ENCODE data around the gene GNB5.
A peak's percentile ranks its signal among the peaks of the same experiment; 100 is the strongest.
"Not testable (repeated sequence)": the region's sequence is repeated elsewhere in the genome, so short reads cannot be mapped to it uniquely, and the experiment has no call there.

GNB5 gene

DNA sequence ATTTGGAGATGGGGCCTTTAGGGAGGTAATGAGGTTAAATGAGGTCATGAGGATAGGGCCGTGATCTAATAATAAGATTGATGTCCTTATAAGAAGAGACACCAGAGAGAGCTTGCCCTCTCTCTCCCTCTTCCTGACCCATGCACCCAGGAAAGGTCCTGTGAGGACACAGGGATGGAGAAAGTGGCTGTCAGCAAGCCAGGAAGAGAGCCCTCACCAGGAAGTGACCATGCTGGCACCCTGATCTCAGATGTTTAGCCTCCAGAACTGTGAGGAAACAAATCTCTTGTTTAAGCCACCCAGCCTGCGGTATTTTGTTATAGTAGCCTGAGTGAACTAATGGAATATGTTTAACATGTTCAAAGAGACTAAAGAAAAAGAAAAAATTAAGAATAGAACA, 15.3 kb upstream of the GNB5 start:
- no peak for DNase-seq

GRCh38 chr15:52204657-52205056, 13.5 kb upstream of the GNB5 start:
- DNase-seq, result no peak

- no peak for DNase-seq
These were observed 9.7 kb upstream of the GNB5 start for GRCh38 chr15:52200831-52201365.

DNA sequence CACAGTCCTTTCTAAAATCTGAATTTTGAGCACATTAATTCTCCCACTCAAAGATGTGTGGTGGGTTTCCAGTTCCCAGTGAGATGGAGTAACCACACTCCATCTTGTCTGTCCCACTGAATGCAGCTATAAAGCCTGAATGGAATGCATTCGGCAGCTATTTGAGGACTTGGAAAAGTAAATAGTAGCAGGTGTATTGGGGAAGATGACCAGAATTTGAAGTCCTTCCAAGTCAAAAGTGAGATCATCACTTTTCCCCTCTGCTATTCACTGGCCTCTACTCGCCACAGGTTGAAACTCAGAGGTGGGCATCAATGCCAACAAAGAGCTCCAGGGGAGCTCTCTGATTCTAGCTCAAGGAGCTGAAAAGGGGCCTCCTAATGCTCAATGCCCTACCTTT, 8.1 kb upstream of the GNB5 start:
- no peak for DNase-seq

DNA sequence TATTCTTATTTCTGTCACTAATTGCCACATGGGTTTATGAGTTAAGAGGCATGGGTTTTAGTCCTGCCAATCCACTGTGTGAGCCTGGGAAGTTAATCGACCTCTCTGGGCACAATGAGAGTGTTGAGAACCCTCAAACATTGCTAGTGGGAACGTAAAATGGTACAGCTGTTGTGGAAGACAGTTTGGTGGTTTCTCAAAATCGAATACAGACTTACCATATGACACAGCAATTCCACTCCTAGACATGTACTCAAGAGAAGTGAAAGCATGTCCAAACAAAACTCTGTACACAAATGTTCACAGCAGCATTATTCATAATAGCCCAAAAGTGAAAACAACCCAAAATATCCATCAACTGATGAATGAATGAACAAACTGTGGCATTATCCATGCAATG, 5.7 kb upstream of the GNB5 start:
- DNase-seq, result no peak

DNA sequence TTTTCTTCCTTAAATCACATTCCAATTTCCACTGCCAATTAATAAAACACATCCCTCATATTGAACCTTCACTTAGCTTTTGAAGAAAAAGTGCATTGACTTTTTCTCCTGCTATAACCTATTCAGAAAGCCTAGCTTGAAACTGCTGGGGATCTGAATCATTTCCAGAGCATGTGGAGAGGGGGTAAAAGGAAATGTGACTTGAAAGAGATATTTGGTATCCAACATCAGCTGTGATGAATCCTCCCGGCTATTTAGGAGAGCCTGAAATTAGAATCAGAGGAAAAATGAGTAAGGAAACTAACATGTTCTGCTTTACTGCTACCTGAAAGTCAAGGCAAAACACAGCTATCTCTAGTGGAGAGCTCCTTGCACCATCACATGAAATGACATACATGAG, 2.6 kb upstream of the GNB5 start:
- DNase-seq, result no peak

DNA sequence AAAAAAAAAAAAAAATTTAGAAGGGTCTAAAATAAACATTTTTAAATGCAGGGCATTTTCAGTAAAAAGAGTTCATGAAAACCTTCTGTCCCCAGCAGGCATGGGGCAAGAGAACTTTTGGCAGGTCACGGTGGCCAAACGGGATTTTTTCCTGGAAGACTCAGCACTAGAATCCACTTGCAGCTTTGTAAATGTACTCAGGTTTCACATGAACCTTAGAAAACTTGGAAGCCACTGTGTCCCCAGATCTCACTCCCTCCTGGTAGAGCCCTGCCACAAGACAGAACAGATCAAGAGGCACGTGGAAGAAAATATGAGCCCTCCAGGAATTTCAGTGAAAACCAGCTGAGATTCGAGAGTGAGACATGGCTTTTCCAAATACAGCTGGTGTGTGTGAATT, 2.1 kb upstream of the GNB5 start:
- DNase-seq, result no peak

DNA sequence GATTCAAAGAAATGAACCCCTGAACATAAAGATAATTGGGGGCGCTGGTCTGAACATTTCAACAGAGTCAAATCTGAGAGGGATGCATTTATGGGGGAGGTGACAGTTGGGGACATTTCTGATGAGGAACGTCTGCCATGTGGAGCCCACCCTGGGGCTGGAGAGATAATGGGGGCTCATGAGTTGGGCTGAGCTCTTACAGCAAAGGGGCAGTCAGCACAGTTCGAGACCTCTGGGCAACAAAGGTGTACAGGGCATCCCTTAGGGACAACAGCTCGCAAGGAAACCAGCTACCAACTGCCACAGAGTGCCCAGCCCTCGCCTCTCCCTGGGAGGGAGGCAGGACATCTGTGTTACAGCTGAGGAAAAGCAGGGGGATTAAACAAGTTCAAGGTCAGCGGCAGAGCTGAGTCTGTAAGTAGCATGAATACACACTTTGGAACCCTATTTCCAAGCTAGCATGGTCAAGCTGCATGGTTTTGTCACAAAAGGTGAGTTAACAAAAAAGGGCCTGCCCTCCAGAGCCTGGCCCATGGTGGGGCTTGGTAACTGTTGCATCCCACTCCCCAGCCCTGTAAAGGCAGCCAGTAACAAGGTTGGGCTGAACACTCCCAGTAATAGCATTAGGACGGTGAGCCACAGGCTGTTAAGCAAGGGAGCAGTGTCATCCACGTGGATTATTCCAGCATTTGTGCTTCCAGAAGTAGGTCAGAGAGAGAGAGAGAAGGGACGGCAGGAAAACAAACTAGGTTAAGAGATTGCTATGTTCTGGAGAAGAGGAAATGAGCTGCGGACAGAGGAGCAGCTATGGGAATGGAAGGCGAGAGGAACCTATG, 4.3 kb downstream of the GNB5 start:
- DNase-seq, result no peak

DNA sequence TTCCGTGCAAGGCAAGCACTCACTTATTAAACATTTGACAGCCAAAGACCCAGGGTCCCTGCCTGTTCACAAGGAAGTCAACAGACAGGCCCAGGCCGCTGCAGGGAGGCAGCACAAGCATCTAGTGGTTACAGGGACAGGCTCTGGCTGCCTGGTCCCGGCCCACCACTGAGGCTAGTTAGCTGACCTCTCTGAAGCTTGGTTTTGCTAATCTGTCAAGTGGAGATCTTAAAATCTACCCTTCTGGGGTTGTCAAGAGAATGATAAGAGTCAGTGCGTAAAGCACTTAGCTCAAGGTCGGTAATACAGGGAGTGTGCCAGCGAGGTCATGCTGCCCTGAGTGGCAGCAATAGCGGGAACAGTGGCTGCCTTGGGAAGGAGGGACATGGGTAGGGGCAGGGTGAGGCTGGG, 6.0 kb downstream of the GNB5 start:
- no peak for DNase-seq

- no peak for DNase-seq
These were observed 6.5 kb downstream of the GNB5 start for GRCh38 chr15:52184721-52185120.

- DNase-seq, result no peak
These were observed 7.5 kb downstream of the GNB5 start for GRCh38 chr15:52183562-52184173.

GRCh38 chr15:52181938-52182780, 9.0 kb downstream of the GNB5 start:
- no peak for DNase-seq

GRCh38 chr15:52180851-52181450, 10.2 kb downstream of the GNB5 start:
- no peak for DNase-seq

- DNase-seq, result no peak
These were observed 10.9 kb downstream of the GNB5 start for GRCh38 chr15:52180196-52180835.

- peak; percentile 35 for DNase-seq
These were observed 11.7 kb downstream of the GNB5 start for GRCh38 chr15:52179278-52180195.

GRCh38 chr15:52178765-52179164, 12.4 kb downstream of the GNB5 start:
- no peak for DNase-seq

DNA sequence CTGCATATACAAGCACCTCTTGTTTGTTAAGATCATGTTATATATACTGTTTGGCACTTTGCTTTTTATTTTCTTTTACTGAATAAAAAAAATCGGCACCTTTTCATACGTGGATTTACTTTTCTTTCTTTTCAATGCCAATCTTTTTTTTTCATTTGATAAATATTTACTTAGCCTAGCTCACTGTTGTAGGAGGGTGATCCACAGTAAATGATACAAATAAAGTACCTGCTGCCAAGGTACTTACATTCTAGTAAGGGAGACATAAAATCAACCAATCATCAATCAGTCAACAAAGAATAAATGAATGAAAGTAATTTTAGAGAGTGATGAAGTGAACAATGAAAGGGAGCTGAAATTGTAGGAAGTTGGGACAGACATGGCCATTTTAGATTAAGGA, 18.3 kb downstream of the GNB5 start:
- no peak for DNase-seq

GRCh38 chr15:52171807-52172206, 19.4 kb downstream of the GNB5 start:
- no peak for DNase-seq

- no peak for DNase-seq
These were observed 19.8 kb downstream of the GNB5 start for GRCh38 chr15:52171386-52171785.

- DNase-seq, result not testable (repeated sequence)
These were observed 21.0 kb downstream of the GNB5 start for GRCh38 chr15:52170199-52170598.

- DNase-seq, result not testable (repeated sequence)
These were observed 25.6 kb downstream of the GNB5 start for GRCh38 chr15:52165494-52166131.

Measured in NCI-H1417 treated with DMSO at 0.1 percent for 48 hours (cell line).